Measurements from ENCODE around the gene FAM83F.
A peak's percentile ranks its signal among the peaks of the same experiment; 100 is the strongest.
"Not testable (repeated sequence)": the region's sequence is repeated elsewhere in the genome, so short reads cannot be mapped to it uniquely, and the experiment has no call there.

Gene FAM83F

GRCh38 chr22:39947220-39948216, 47.2 kb upstream of the FAM83F start:
- Histone ChIP-seq H3K36me3 (replicated peaks; ENCODE audit: low read depth, low read length) (no peaks in the 10 kb centered on the region), H3K27ac (ENCODE audit: low read length) (no peak overlapping the region), H3K4me3 (ENCODE audit: low read length) (no peak overlapping the region), H3K79me2 (ENCODE audit: low read length) (no peaks in the 10 kb centered on the region), H2AFZ (ENCODE audit: low read depth, low read length) (0 out of 2 replicates have a peak overlapping the region, but pooled peaks have one; percentile 40), H3K4me2 (ENCODE audit: low read length) (peak overlapping the region; percentile 41), H3K9me3 (ENCODE audit: insufficient read depth, low read length) (no peaks in the 10 kb centered on the region), H4K20me1 (ENCODE audit: insufficient read depth, low read length) (no peaks in the 10 kb centered on the region), H3K9ac (ENCODE audit: low read length) (no peak overlapping the region), H3K4me1 (ENCODE audit: low read length) (peaks cover 29% of the 10 kb centered on the region), H3K27me3 (ENCODE audit: low read depth, low read length) (peaks cover 46% of the 10 kb centered on the region)
- TF ChIP-seq CTCF (IDR thresholded peaks at IDR 0.05; ENCODE audit: low read depth, low read length) (no peak), EZH2phosphoT487 (IDR thresholded peaks at IDR 0.05; ENCODE audit: low read depth) (no peak)

- Histone ChIP-seq H3K27me3 (ENCODE audit: low read depth, low read length) (peaks cover 55% of the 10 kb centered on the region), H3K36me3 (replicated peaks; ENCODE audit: low read depth, low read length) (no peaks in the 10 kb centered on the region), H3K4me1 (ENCODE audit: low read length) (peaks cover 25% of the 10 kb centered on the region), H3K9me3 (ENCODE audit: insufficient read depth, low read length) (no peaks in the 10 kb centered on the region), H2AFZ (ENCODE audit: low read depth, low read length) (no peak overlapping the region), H3K79me2 (ENCODE audit: low read length) (no peaks in the 10 kb centered on the region), H3K27ac (ENCODE audit: low read length) (no peak overlapping the region), H3K9ac (ENCODE audit: low read length) (no peak overlapping the region), H4K20me1 (ENCODE audit: insufficient read depth, low read length) (no peaks in the 10 kb centered on the region), H3K4me2 (ENCODE audit: low read length) (peak overlapping the region; percentile 16; the same call in 1 of the 2 replicates), H3K4me3 (ENCODE audit: low read length) (no peak overlapping the region)
- no peak for TF ChIP-seq CTCF (IDR thresholded peaks at IDR 0.05; ENCODE audit: low read depth, low read length)
- no peak for TF ChIP-seq EZH2phosphoT487 (IDR thresholded peaks at IDR 0.05; ENCODE audit: low read depth)
Observed at GRCh38 chr22:39949964-39950737, 44.6 kb upstream of the FAM83F start.

- H3K36me3 ChIP-seq (replicated peaks; ENCODE audit: low read depth, low read length); H3K27ac ChIP-seq (ENCODE audit: low read length); H2AFZ ChIP-seq (ENCODE audit: low read depth, low read length); H3K4me3 ChIP-seq (ENCODE audit: low read length); H3K4me2 ChIP-seq (ENCODE audit: low read length); H3K79me2 ChIP-seq (ENCODE audit: low read length); H4K20me1 ChIP-seq (ENCODE audit: insufficient read depth, low read length); H3K9ac ChIP-seq (ENCODE audit: low read length); H3K9me3 ChIP-seq (ENCODE audit: insufficient read depth, low read length): not testable (repeated sequence)
- peaks cover 21% of the 10 kb centered on the region for H3K4me1 ChIP-seq (ENCODE audit: low read length)
- H3K27me3 ChIP-seq (ENCODE audit: low read depth, low read length), result peaks cover 58% of the 10 kb centered on the region
Observed at GRCh38 chr22:39951603-39952293, 43.0 kb upstream of the FAM83F start.

GRCh38 chr22:39952347-39952746, 42.4 kb upstream of the FAM83F start:
- H3K27me3 ChIP-seq (ENCODE audit: low read depth, low read length), result peaks cover 62% of the 10 kb centered on the region
- H3K4me3 ChIP-seq (ENCODE audit: low read length), result no peak overlapping the region
- H3K4me2 ChIP-seq (ENCODE audit: low read length), result no peak overlapping the region
- peaks cover 3% of the 10 kb centered on the region; the same call in 1 of the 2 replicates for H4K20me1 ChIP-seq (ENCODE audit: insufficient read depth, low read length)
- peaks cover 21% of the 10 kb centered on the region for H3K4me1 ChIP-seq (ENCODE audit: low read length)
- H3K79me2 ChIP-seq (ENCODE audit: low read length), result no peaks in the 10 kb centered on the region
- H3K9me3 ChIP-seq (ENCODE audit: insufficient read depth, low read length), result no peaks in the 10 kb centered on the region
- no peaks in the 10 kb centered on the region for H3K36me3 ChIP-seq (replicated peaks; ENCODE audit: low read depth, low read length)
- no peak for TF ChIP-seq EZH2phosphoT487 (IDR thresholded peaks at IDR 0.05; ENCODE audit: low read depth)
- TF ChIP-seq CTCF (IDR thresholded peaks at IDR 0.05; ENCODE audit: low read depth, low read length), result no peak
- no peak overlapping the region for H3K9ac ChIP-seq (ENCODE audit: low read length)
- no peak overlapping the region for H2AFZ ChIP-seq (ENCODE audit: low read depth, low read length)
- no peak overlapping the region for H3K27ac ChIP-seq (ENCODE audit: low read length)

All from OCI-LY3 (cell line).